GM23248 (cell line): ENCODE data around the gene SLC25A11. TPM values are rescaled to one million over a fixed set of nuclear protein-coding genes. Genes with fewer than 3 reads are reported as not detected.
A peak's percentile ranks its signal among the peaks of the same experiment; 100 is the strongest.

ENCODE experiments used
- DNase-seq: peaks from one replicate; pipeline ENCODE4 v3.0.0-alpha.2; 2015
- H2AFZ ChIP-seq: fragments of 200-600 bp; sonication (generic); 2 replicates; pipeline ENCODE4 v1.6.1; 2016; ENCODE audit warnings: antibody characterized with exemption
- H3F3A ChIP-seq: fragments of 200-600 bp; sonication (generic); 2 replicates; pipeline ENCODE4 v1.6.1; 2016; ENCODE audit warnings: mild to moderate bottlenecking, antibody characterized with exemption, mixed run types; ENCODE audit not compliant: insufficient read depth
- H3K27ac ChIP-seq: fragments of 200-600 bp; sonication (generic); 2 replicates; pipeline ENCODE4 v1.5.1; 2016; ENCODE audit warnings: mild to moderate bottlenecking
- H3K27me3 ChIP-seq: fragments of 200-600 bp; sonication (generic); replicated peaks from 2 replicates; pipeline ENCODE4 v1.6.1; 2016; ENCODE audit warnings: mild to moderate bottlenecking; ENCODE audit not compliant: insufficient read depth
- H3K36me3 ChIP-seq: fragments of 200-600 bp; sonication (generic); 2 replicates; pipeline ENCODE4 v1.6.1; 2016; ENCODE audit warnings: low read depth, mild to moderate bottlenecking
- H3K4me1 ChIP-seq: fragments of 200-600 bp; sonication (generic); 2 replicates; pipeline ENCODE4 v1.6.1; 2016; ENCODE audit warnings: mild to moderate bottlenecking; ENCODE audit not compliant: insufficient read depth
- H3K4me2 ChIP-seq: fragments of 200-600 bp; sonication (generic); one replicate; pipeline ENCODE4 v1.6.1; 2016; ENCODE audit warnings: mild to moderate bottlenecking; ENCODE audit not compliant: unreplicated experiment
- H3K4me3 ChIP-seq: fragments of 200-600 bp; sonication (generic); 2 replicates; pipeline ENCODE4 v1.5.1; 2016; ENCODE audit warnings: mild to moderate bottlenecking
- H3K79me2 ChIP-seq: fragments of 200-600 bp; sonication (generic); 2 replicates; pipeline ENCODE4 v1.6.1; 2016; ENCODE audit warnings: mild to moderate bottlenecking; ENCODE audit not compliant: insufficient read depth
- H3K9ac ChIP-seq: fragments of 200-600 bp; sonication (generic); 2 replicates; pipeline ENCODE4 v1.6.1; 2016; ENCODE audit warnings: mild to moderate bottlenecking
- H3K9me2 ChIP-seq: fragments of 200-600 bp; sonication (generic); 2 replicates; pipeline ENCODE4 v1.6.1; 2016; ENCODE audit warnings: mixed run types, mild to moderate bottlenecking, moderate library complexity; ENCODE audit not compliant: insufficient read depth
- H3K9me3 ChIP-seq: fragments of 200-600 bp; sonication (generic); one replicate; pipeline ENCODE4 v1.6.1; 2017; ENCODE audit warnings: low read depth
- H4K20me1 ChIP-seq: fragments of 200-600 bp; sonication (generic); 2 replicates; pipeline ENCODE4 v1.6.0; 2016; ENCODE audit not compliant: insufficient read depth
- EZH2 ChIP-seq: fragments of 200-600 bp; sonication (generic); IDR thresholded peaks from 2 replicates; pipeline ENCODE4 v1.6.1; 2018; ENCODE audit warnings: antibody characterized with exemption, mild to moderate bottlenecking; ENCODE audit not compliant: insufficient read depth, poor library complexity, severe bottlenecking
- EZH2phosphoT487 ChIP-seq: fragments of 200-600 bp; sonication (generic); IDR thresholded peaks from 2 replicates; pipeline ENCODE4 v1.6.1; 2018; ENCODE audit warnings: antibody characterized with exemption, moderate library complexity, mild to moderate bottlenecking, low read depth; ENCODE audit not compliant: insufficient read depth
- WGBS, 2 experiments: methylation state at CpG; one replicate each; pipeline ENCODE4 v1.1.6; 2015 to 2017; ENCODE audit warnings: low lambda C conversion rate in 2 of 2, low coverage in 1 of 2; ENCODE audit errors: missing lambda C conversion rate in 2 of 2; 5-methylcytosine and 5-hydroxymethylcytosine counted together
- in situ Hi-C: fragments of 300-500 bp; cut with MboI; formaldehyde crosslinking; loops from 2 replicates; pipeline ENCODE4 v1.15.0; 2020
- polyA plus RNA-seq: library from polyadenylated mRNA; unstranded; fragments of >200 nt; fragmentation: Nextera tagmentation; extraction: Ambion mirVana; gene quantifications from 2 replicates; pipeline ENCODE4 v1.2.1, GENCODE V29; 2016
- total RNA-seq: library from RNA; depleted of rRNA; stranded (reverse); fragments of >200 nt; shearing (Covaris generic); gene quantifications from 2 replicates; pipeline ENCODE4 v1.2.3, GENCODE V29; 2014

The SLC25A11 gene
- total and polyA plus RNA-seq, 2 experiments from 2014 or later = 68.5 to 71.4 TPM

DNA sequence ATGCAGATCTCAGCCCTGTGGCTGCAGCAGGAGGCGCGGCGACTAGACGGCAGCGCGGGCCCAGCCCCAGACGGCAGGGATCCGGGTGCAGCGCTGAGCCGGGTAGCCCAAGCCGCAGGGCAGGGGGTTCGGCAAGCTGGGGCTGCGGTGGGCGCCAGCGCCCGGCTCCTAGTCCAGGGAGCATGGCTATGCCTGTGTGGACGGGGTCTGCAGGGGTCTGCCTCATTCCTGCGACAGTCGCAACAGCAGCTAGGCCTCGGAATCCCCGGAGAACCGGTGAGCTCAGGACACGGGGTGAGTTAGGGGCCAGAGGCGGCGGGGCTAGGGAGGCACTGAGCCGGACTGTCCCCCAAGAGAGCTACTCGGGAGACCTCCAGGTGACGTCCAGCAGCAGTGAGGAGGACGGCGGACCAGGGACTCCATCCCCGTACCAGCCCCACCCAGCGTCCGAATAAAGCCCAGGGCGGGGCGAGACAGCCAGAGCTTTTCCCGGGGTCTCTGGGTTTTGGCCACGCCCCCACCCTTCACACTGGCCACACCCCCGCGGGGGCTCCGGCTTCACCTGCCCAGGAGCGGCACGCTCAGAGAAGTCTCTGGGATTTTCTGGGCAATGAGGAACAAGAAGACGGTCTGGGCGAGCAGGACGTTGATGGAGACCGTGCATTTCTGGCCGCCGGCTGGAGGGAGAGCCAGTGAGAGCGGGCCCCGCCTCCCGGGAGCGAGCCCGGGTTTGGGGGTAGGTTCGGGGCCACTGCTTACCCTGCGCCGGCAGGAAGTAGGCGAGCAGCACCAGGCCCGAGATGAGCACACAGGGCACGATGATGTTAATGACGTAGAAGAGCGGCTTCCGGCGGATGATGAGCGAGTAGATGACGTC, 39.4 kb downstream of the SLC25A11 start:
- DNase-seq = no peak
- TF ChIP-seq EZH2phosphoT487 (no peak), EZH2 (no peak)
- Histone ChIP-seq H3K79me2 (no peaks in the 10 kb centered on the region), H3K36me3 (no peaks in the 10 kb centered on the region), H3F3A (peaks cover 20% of the 10 kb centered on the region; the same call in 1 of the 2 replicates), H3K9me3 (no peaks in the 10 kb centered on the region), H3K27me3 (no peaks in the 10 kb centered on the region), H3K4me1 (0 out of 2 replicates have a peak, but pooled peaks cover 5% of the 10 kb centered on the region), H3K4me3 (peak overlapping the region; percentile 73), H3K4me2 (peak overlapping the region; percentile 58), H3K27ac (no peak overlapping the region), H2AFZ (peak overlapping the region; percentile 67; the same call in 1 of the 2 replicates), H3K9ac (peak overlapping the region; percentile 81), H3K9me2 (no peaks in the 10 kb centered on the region), H4K20me1 (no peaks in the 10 kb centered on the region)
- in situ Hi-C loops = no loop called here
- 49 to 54% methylated on average over 54 to 64 of the region's 65 CpGs for WGBS, 2 experiments

DNA sequence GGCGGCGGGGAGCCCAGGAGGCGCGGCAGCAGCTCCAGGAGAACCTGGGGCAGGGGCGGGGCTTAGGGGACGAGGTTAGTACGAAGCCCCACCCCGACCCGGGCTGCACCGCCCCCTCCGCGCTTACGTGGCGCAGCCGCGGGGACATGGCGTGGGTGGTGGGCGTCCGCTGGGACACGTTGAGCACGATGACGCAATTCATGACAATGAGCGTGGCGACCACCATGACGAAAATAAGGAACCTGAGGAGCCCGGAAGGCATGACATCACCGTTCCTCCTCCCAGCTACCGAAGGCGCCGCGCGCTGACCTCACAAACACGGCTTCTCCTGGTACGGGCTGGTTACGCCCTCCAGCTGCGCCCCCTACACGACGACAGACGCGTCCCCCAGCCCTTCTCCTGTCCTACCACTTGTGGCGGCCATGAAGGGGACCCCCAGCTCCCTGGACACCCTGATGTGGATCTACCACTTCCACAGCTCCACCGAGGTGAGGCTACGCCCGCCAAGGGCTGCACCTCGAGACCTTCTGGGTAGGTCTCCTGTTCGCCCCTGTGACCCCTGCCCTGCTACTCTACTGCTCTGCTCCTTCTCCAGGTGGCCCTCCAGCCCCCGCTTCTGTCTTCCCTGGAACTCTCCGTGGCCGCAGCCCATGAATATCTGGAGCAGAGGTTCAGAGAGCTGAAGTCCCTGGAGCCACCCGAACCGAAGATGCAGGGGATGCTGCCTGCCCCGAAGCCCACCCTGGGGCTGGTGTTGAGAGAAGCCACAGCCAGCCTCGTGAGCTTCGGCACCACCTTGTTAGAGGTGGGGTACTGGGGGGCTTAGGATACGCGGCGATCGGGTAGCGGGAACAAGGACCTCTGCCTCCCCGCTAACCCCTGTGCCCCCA, 40.3 kb downstream of the SLC25A11 start, which contains the start of gene C17orf107:
Gene C17orf107, plus strand, starts transcription at position 196 of the 890 bp plus-strand sequence. Its CDS starts 227 bp downstream, at position 423.
- WGBS, 2 experiments = 8 to 11% methylated on average over 37 to 41 of the region's 60 CpGs
- no peak within 1 kb of the TSS for H3K27ac ChIP-seq
- in situ Hi-C loops = loop anchor here (10.0 kb wide), 1 partner anchor 185 kb away; the partner anchor contains the start of gene ARRB2
- TF ChIP-seq EZH2 (no peak), EZH2phosphoT487 (no peak)
- H3K36me3 ChIP-seq = no peaks in the 10 kb centered on the region
- peak within 1 kb of the TSS; percentile 81 for H3K9ac ChIP-seq
- peak within 1 kb of the TSS; percentile 67 for H2AFZ ChIP-seq
- H3K27me3 ChIP-seq = no peaks in the 10 kb centered on the region
- peaks cover 20% of the 10 kb centered on the region; the same call in 1 of the 2 replicates for H3F3A ChIP-seq
- H4K20me1 ChIP-seq = no peaks in the 10 kb centered on the region
- H3K4me3 ChIP-seq = peak within 1 kb of the TSS; percentile 73
- no peaks in the 10 kb centered on the region for H3K79me2 ChIP-seq
- 0 out of 2 replicates have a peak, but pooled peaks cover 5% of the 10 kb centered on the region for H3K4me1 ChIP-seq
- no peaks in the 10 kb centered on the region for H3K9me3 ChIP-seq
- no peaks in the 10 kb centered on the region for H3K9me2 ChIP-seq
- peak; percentile 95 for DNase-seq
- H3K4me2 ChIP-seq = peak within 1 kb of the TSS; percentile 58

- H4K20me1 ChIP-seq = no peaks in the 10 kb centered on the region
- H3K27me3 ChIP-seq = no peaks in the 10 kb centered on the region
- peak overlapping the region; percentile 67 for H2AFZ ChIP-seq
- peak overlapping the region; percentile 81 for H3K9ac ChIP-seq
- H3K4me3 ChIP-seq = peak overlapping the region; percentile 73
- H3K4me1 ChIP-seq = 0 out of 2 replicates have a peak, but pooled peaks cover 5% of the 10 kb centered on the region
- H3K27ac ChIP-seq = no peak overlapping the region
- no peaks in the 10 kb centered on the region for H3K9me3 ChIP-seq
- H3K4me2 ChIP-seq = peak overlapping the region; percentile 58
- DNase-seq = no peak
- in situ Hi-C loops = loop anchor here (10.0 kb wide), 1 partner anchor 184 kb away; the partner anchor contains the start of gene ARRB2
- TF ChIP-seq EZH2 (no peak), EZH2phosphoT487 (no peak)
- H3K79me2 ChIP-seq = no peaks in the 10 kb centered on the region
- H3K36me3 ChIP-seq = no peaks in the 10 kb centered on the region
- WGBS, 2 experiments = 8 to 14% methylated on average over 23 to 27 of the region's 34 CpGs
- peaks cover 20% of the 10 kb centered on the region; the same call in 1 of the 2 replicates for H3F3A ChIP-seq
- H3K9me2 ChIP-seq = no peaks in the 10 kb centered on the region
Observed at GRCh38 chr17:4898927-4899326, 40.9 kb downstream of the SLC25A11 start.

- Histone ChIP-seq H3K27me3 (no peaks in the 10 kb centered on the region), H3K79me2 (no peaks in the 10 kb centered on the region), H3K9me3 (no peaks in the 10 kb centered on the region), H3K36me3 (no peaks in the 10 kb centered on the region), H3K9ac (peak overlapping the region; percentile 81; the same call in 1 of the 2 replicates), H3F3A (peaks cover 19% of the 10 kb centered on the region; the same call in 1 of the 2 replicates), H4K20me1 (no peaks in the 10 kb centered on the region), H3K4me2 (peak overlapping the region; percentile 58), H3K9me2 (no peaks in the 10 kb centered on the region), H3K4me3 (no peak overlapping the region), H3K4me1 (0 out of 2 replicates have a peak, but pooled peaks cover 4% of the 10 kb centered on the region), H2AFZ (no peak overlapping the region), H3K27ac (no peak overlapping the region)
- in situ Hi-C loops = loop anchor here (10.0 kb wide), 1 partner anchor 184 kb away; the partner anchor contains the start of gene ARRB2
- WGBS, 2 experiments = 91 to 93% methylated on average over 8 of the region's 8 CpGs
- TF ChIP-seq EZH2phosphoT487 (no peak), EZH2 (no peak)
- DNase-seq = no peak
Observed at GRCh38 chr17:4898351-4898750, 41.5 kb downstream of the SLC25A11 start.
